Endothelial cell of umbilical vein (primary cell): ENCODE results near the gene C19orf25. TPM values are rescaled to one million over a fixed set of nuclear protein-coding genes. Genes with fewer than 3 reads are reported as not detected.

Experiments
- BruUV-seq: library from RNA; stranded (reverse); fragments of 400-500 nt; replicated peaks from 2 replicates; lab custom pipeline; 2021; lab: Mats Ljungman, UMichigan
- CTCF ChIA-PET: fragments of 300-600, 350-600 bp; sonication (Branson Sonifier 250); formaldehyde crosslinking; loops from one replicate; lab custom pipeline; 2021; ENCODE audit warnings: antibody characterized with exemption, inconsistent platforms; lab: Charles Lee
- POLR2A ChIA-PET: fragments of 300-600, 350-600 bp; sonication (Branson Sonifier 250); formaldehyde crosslinking; loops from one replicate; lab custom pipeline; 2021; ENCODE audit warnings: antibody characterized with exemption, inconsistent platforms; lab: Charles Lee
- DNase-seq: peaks from one replicate; pipeline ENCODE4 v3.0.0-alpha.2; 2011; ENCODE audit warnings: low read depth, low spot score
- FAIRE-seq: peaks from 2 replicates; lab custom pipeline; 2011; peaks lifted over from hg19 to GRCh38; lab: Jason Lieb, UNC
- H2AFZ ChIP-seq: 2 replicates; pipeline ENCODE4 v1.6.0; 2012; ENCODE audit warnings: low read depth, low read length, control low read depth, inconsistent platforms
- H3K27ac ChIP-seq: 2 replicates; pipeline ENCODE4 v1.5.1; 2011; ENCODE audit warnings: low read depth, mild to moderate bottlenecking, control low read depth, low read length, moderate library complexity; ENCODE audit not compliant: insufficient read depth
- H3K27me3 ChIP-seq, 2 experiments: 2 replicates each; pipeline versions ENCODE4 v1.6.0 to v1.6.1; 2011; ENCODE audit warnings: low read length in 2 of 2, mixed read lengths in 1 of 2; ENCODE audit not compliant: control insufficient read depth in 2 of 2, insufficient read depth in 2 of 2
- H3K36me3 ChIP-seq, 2 experiments: 2 replicates in 1 of 2; 3 replicates in 1 of 2; pipeline ENCODE4 v1.5.1; 2011; ENCODE audit warnings: low read length in 2 of 2, mild to moderate bottlenecking in 1 of 2, moderate library complexity in 1 of 2; ENCODE audit not compliant: control insufficient read depth in 2 of 2, insufficient read depth in 2 of 2; ENCODE audit errors: extremely low read depth in 1 of 2
- H3K4me1 ChIP-seq: 3 replicates; pipeline ENCODE4 v1.5.1; 2011; ENCODE audit warnings: mild to moderate bottlenecking, low read length; ENCODE audit not compliant: control insufficient read depth, insufficient read depth; ENCODE audit errors: extremely low read depth
- H3K4me2 ChIP-seq: 2 replicates; pipeline ENCODE4 v1.6.1; 2011; ENCODE audit warnings: low read length, control low read depth, mixed read lengths; ENCODE audit not compliant: insufficient read depth
- H3K4me3 ChIP-seq, 3 experiments: fragments of 200-600 bp in 1 of 3; sonication (generic), shearing (Covaris generic) in 1 of 3; replicated peaks in 1 of 3; 2 replicates each; pipeline ENCODE4 v1.5.1; 2011 to 2016; ENCODE audit warnings: control low read depth in 3 of 3, low read length in 3 of 3, mild to moderate bottlenecking in 2 of 3, inconsistent platforms in 1 of 3, low read depth in 1 of 3, moderate library complexity in 1 of 3; ENCODE audit not compliant: insufficient read depth in 1 of 3
- H3K79me2 ChIP-seq: 2 replicates; pipeline ENCODE4 v1.6.0; 2012; ENCODE audit warnings: low read length, inconsistent platforms; ENCODE audit not compliant: control insufficient read depth, insufficient read depth
- H3K9ac ChIP-seq: replicated peaks from 2 replicates; pipeline ENCODE3; 2011; ENCODE audit warnings: low read length, control low read depth; ENCODE audit not compliant: insufficient read depth; ENCODE audit errors: extremely low read depth
- H3K9me1 ChIP-seq: replicated peaks from 3 replicates; pipeline ENCODE4 v1.6.0; 2011; ENCODE audit warnings: mild to moderate bottlenecking, low read length; ENCODE audit not compliant: control insufficient read depth, insufficient read depth; ENCODE audit errors: extremely low read depth
- H3K9me3 ChIP-seq: replicated peaks from 2 replicates; pipeline ENCODE4 v1.5.1; 2012; ENCODE audit warnings: low read length, inconsistent platforms; ENCODE audit not compliant: control insufficient read depth, insufficient read depth
- H4K20me1 ChIP-seq: replicated peaks from 2 replicates; pipeline ENCODE3; 2011; ENCODE audit warnings: mild to moderate bottlenecking, low read length; ENCODE audit not compliant: control insufficient read depth, insufficient read depth; ENCODE audit errors: extremely low read depth
- EZH2 ChIP-seq: IDR thresholded peaks from 2 replicates; pipeline ENCODE4 v1.6.1; 2012; ENCODE audit warnings: borderline replicate concordance, low read depth, mild to moderate bottlenecking, moderate library complexity, low read length, inconsistent platforms; ENCODE audit not compliant: severe bottlenecking
- FOS ChIP-seq: IDR thresholded peaks from 2 replicates; pipeline ENCODE4 v1.6.1; 2011; ENCODE audit warnings: mild to moderate bottlenecking, low read length, moderate library complexity, borderline replicate concordance; ENCODE audit not compliant: insufficient read depth
- GATA2 ChIP-seq: IDR thresholded peaks from 2 replicates; pipeline ENCODE4 v1.7.0; 2011; ENCODE audit warnings: low read depth, mild to moderate bottlenecking, moderate library complexity, mixed read lengths, low read length; ENCODE audit not compliant: insufficient read length, insufficient read depth
- JUN ChIP-seq: IDR thresholded peaks from 2 replicates; pipeline ENCODE4 v1.6.1; 2011; ENCODE audit warnings: borderline replicate concordance, low read depth; ENCODE audit not compliant: insufficient read length, insufficient read depth
- MYC ChIP-seq: IDR thresholded peaks from one replicate; pipeline ENCODE4 v1.6.1; 2011; ENCODE audit warnings: mild to moderate bottlenecking, low read depth, low read length
- POLR2A ChIP-seq: IDR thresholded peaks from 2 replicates; pipeline ENCODE4 v1.6.1; 2012; ENCODE audit warnings: low read depth, mild to moderate bottlenecking, control low read depth, low read length
- POLR2AphosphoS5 ChIP-seq: IDR thresholded peaks from 2 replicates; pipeline ENCODE4 v1.6.1; 2012; ENCODE audit warnings: low read depth, mild to moderate bottlenecking, control low read depth, low read length, moderate library complexity; ENCODE audit not compliant: insufficient read depth
- dilution Hi-C: fragments of 300-500 bp; cut with MboI; formaldehyde crosslinking; loops from one replicate; pipeline ENCODE4 v1.15.0; 2019; ENCODE audit warnings: low sequenced_read_pairs; ENCODE audit not compliant: extremely low pct_ligation_motif_present
- intact Hi-C: fragments of 100-400 bp; cut with micrococcal nuclease; formaldehyde crosslinking; loops from one replicate; pipeline ENCODE4 v1.10.0; 2022
- polyA plus RNA-seq, 4 experiments: library from polyadenylated mRNA; depleted of rRNA in 3 of 4; stranded (reverse) in 3 of 4; unstranded in 1 of 4; fragments of >200 nt; gene quantifications; 2 replicates each; pipeline versions ENCODE4 v1.2.1 to v1.2.3, GENCODE V29; 2011 to 2012; ENCODE audit warnings: missing spikeins in 1 of 4
- total RNA-seq: library from RNA; stranded (reverse); gene quantifications from 2 replicates; pipeline ENCODE4 v1.2.3, GENCODE V29; 2021
- TF ChIP-seq, protein P1 (sequence below), 2 donors: IDR thresholded peaks; 1 replicate in 1 of 2; 2 replicates in 1 of 2; pipeline ENCODE4 v1.5.1; 2011; ENCODE audit warnings: low read length in 2 of 2, mild to moderate bottlenecking in 2 of 2, moderate library complexity in 2 of 2, control low read depth in 1 of 2, inconsistent platforms in 1 of 2, low read depth in 1 of 2; ENCODE audit not compliant: insufficient read depth in 1 of 2; ENCODE audit errors: extremely low read depth in 1 of 2
- TF ChIP-seq, protein P2 (sequence below): IDR thresholded peaks from 2 replicates; pipeline ENCODE4 v1.6.1; 2011; ENCODE audit not compliant: insufficient read depth, insufficient read length

Gene C19orf25
- total and polyA plus RNA-seq, 2 donors (not counting 3 experiments of a cell fraction or from before 2014, with no cell fraction given), result 28.0 to 34.6 TPM

DNA sequence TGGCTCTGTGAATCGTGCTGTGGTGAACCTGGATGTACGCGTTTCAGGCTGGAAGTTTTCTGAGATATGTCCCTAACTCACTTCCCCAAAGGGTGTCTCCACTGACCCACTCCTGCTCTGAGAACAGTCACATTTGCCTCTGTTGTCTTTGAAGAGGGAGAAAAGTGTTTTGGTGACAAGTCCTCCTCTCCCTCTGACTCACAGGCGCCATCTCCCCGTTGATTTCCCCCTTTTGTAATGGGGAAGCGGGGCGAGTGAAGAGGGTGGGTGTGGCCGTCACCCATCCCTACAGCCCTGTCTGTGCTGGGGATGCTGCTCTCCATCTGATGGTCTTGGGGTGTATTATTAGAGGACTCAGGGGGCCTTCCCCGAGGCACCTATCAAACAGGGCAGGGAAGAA is 19.5 kb downstream of the C19orf25 start:
- Histone ChIP-seq H3K27ac (no peak overlapping the region), H3K4me1 (no peaks in the 10 kb centered on the region), H3K79me2 (no peaks in the 10 kb centered on the region), H2AFZ (no peak overlapping the region), H3K27me3 (peaks cover 15 to 22% of the 10 kb centered on the region in 2 experiments), H3K36me3 (no peaks in the 10 kb centered on the region), H3K9me1 (no peaks in the 10 kb centered on the region), H3K9ac (no peak overlapping the region), H4K20me1 (no peaks in the 10 kb centered on the region), H3K9me3 (no peaks in the 10 kb centered on the region), H3K4me2 (no peak overlapping the region), H3K4me3 (no peak overlapping the region)
- POLR2A ChIA-PET, result no interaction called here
- FAIRE-seq, result no peak
- intact Hi-C loops (no loop called here), dilution Hi-C loops (no loop called here)
- no peak for DNase-seq
- no TSS peak for BruUV-seq
- TF ChIP-seq JUN (no peak), POLR2A (no peak), MYC (no peak), GATA2 (no peak)
- TF ChIP-seq, protein P1, sequence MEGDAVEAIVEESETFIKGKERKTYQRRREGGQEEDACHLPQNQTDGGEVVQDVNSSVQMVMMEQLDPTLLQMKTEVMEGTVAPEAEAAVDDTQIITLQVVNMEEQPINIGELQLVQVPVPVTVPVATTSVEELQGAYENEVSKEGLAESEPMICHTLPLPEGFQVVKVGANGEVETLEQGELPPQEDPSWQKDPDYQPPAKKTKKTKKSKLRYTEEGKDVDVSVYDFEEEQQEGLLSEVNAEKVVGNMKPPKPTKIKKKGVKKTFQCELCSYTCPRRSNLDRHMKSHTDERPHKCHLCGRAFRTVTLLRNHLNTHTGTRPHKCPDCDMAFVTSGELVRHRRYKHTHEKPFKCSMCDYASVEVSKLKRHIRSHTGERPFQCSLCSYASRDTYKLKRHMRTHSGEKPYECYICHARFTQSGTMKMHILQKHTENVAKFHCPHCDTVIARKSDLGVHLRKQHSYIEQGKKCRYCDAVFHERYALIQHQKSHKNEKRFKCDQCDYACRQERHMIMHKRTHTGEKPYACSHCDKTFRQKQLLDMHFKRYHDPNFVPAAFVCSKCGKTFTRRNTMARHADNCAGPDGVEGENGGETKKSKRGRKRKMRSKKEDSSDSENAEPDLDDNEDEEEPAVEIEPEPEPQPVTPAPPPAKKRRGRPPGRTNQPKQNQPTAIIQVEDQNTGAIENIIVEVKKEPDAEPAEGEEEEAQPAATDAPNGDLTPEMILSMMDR (IDR thresholded peaks at IDR 0.05; ENCODE audit: extremely low read depth in 1 of 2, insufficient read depth in 1 of 2, low read depth in 1 of 2, low read length in 2 of 2), result no peak
- CTCF ChIA-PET, result interaction anchor here (1.3 kb wide), 1 partner anchor 13 kb away, joined by 3 read pairs; no protein-coding TSS in a partner anchor

DNA sequence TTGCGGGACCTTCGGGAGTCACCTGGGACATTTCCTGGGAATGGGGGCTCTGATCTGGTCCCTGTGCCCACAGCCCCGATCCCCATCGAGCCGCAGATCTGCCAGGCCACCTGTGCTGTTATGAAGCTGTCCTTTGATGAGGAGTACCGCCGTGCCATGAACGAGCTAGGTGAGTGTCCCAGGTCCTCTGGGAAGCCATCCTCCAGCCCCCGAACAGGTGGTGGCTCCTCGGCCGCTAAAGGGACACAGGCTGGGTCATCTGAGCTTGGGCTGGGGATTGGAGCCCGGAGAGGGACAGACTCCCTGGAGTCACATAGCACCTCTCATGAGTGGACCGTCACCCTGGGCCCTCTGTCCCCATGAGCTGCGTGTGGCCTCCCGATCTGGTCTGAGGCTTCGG is 21.1 kb downstream of the C19orf25 start:
- H2AFZ ChIP-seq, result no peak overlapping the region
- H3K9me1 ChIP-seq, result no peaks in the 10 kb centered on the region
- H3K27ac ChIP-seq, result no peak overlapping the region
- intact Hi-C loops (no loop called here), dilution Hi-C loops (no loop called here)
- no peak overlapping the region for H3K9ac ChIP-seq
- BruUV-seq, result no TSS peak
- no peaks in the 10 kb centered on the region for H3K79me2 ChIP-seq
- H3K4me1 ChIP-seq, result no peaks in the 10 kb centered on the region
- H3K9me3 ChIP-seq, result no peaks in the 10 kb centered on the region
- no peak overlapping the region for H3K4me3 ChIP-seq
- no peaks in the 10 kb centered on the region for H4K20me1 ChIP-seq
- peaks cover 15 to 22% of the 10 kb centered on the region in 2 experiments for H3K27me3 ChIP-seq
- no peak overlapping the region for H3K4me2 ChIP-seq
- TF ChIP-seq POLR2AphosphoS5 (no peak), FOS (no peak), POLR2A (no peak), EZH2 (no peak), GATA2 (no peak), JUN (no peak), MYC (no peak)
- TF ChIP-seq, protein P2, sequence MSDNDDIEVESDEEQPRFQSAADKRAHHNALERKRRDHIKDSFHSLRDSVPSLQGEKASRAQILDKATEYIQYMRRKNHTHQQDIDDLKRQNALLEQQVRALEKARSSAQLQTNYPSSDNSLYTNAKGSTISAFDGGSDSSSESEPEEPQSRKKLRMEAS, result no peak
- TF ChIP-seq, protein P1 (IDR thresholded peaks at IDR 0.05; ENCODE audit: extremely low read depth in 1 of 2, insufficient read depth in 1 of 2, low read depth in 1 of 2, low read length in 2 of 2), result no peak
- FAIRE-seq (no peak), DNase-seq (no peak)
- H3K36me3 ChIP-seq, result no peaks in the 10 kb centered on the region
- ChIA-PET POLR2A (no interaction called here), CTCF (interaction anchor here (1.0 to 1.5 kb wide), 3 partner anchors 9 to 16 kb away, joined by 3 to 5 read pairs (median 5); no protein-coding TSS in a partner anchor)
